DOHH2 (cell line): ENCODE results near the gene GALNT2.

Source experiments
- H3F3A ChIP-seq: fragments of 200-600 bp; sonication (generic), shearing (Covaris generic); 2 replicates; pipeline ENCODE4 v1.6.0; 2016; ENCODE audit warnings: antibody characterized with exemption, mild to moderate bottlenecking; ENCODE audit not compliant: control insufficient read depth, insufficient read depth
- H3K27ac ChIP-seq: fragments of 200-600 bp; sonication (generic); 2 replicates; pipeline ENCODE4 v1.5.1; 2014; ENCODE audit warnings: low read depth, mild to moderate bottlenecking, low read length, moderate library complexity
- H3K27me3 ChIP-seq: fragments of 200-600 bp; sonication (generic); 2 replicates; pipeline ENCODE4 v1.6.1; 2014; ENCODE audit warnings: mild to moderate bottlenecking, low read length, mixed read lengths; ENCODE audit not compliant: control insufficient read depth
- H3K36me3 ChIP-seq: fragments of 200-600 bp; sonication (generic); 2 replicates; pipeline ENCODE4 v1.6.1; 2014; ENCODE audit warnings: mild to moderate bottlenecking, low read length, moderate library complexity, mixed read lengths; ENCODE audit not compliant: control insufficient read depth
- H3K4me1 ChIP-seq: fragments of 200-600 bp; sonication (generic); 2 replicates; pipeline ENCODE4 v1.6.1; 2014; ENCODE audit warnings: mild to moderate bottlenecking, low read length, mixed read lengths; ENCODE audit not compliant: control insufficient read depth
- H3K4me2 ChIP-seq: fragments of 200-600 bp; sonication (generic); 2 replicates; pipeline ENCODE4 v1.6.0; 2014; ENCODE audit warnings: mild to moderate bottlenecking, low read length, moderate library complexity
- H3K4me3 ChIP-seq: fragments of 200-600 bp; sonication (generic); 2 replicates; pipeline ENCODE4 v1.5.1; 2014; ENCODE audit warnings: mild to moderate bottlenecking, low read length, mixed read lengths
- H3K79me2 ChIP-seq: fragments of 200-600 bp; sonication (generic); 2 replicates; pipeline ENCODE4 v1.6.1; 2014; ENCODE audit warnings: mild to moderate bottlenecking, low read length, mixed read lengths; ENCODE audit not compliant: control insufficient read depth
- H3K9me2 ChIP-seq: fragments of 200-600 bp; sonication (generic); replicated peaks from 2 replicates; pipeline ENCODE4 v1.6.1; 2014; ENCODE audit warnings: mild to moderate bottlenecking, low read length, mixed read lengths; ENCODE audit not compliant: control insufficient read depth
- H3K9me3 ChIP-seq: fragments of 200-600 bp; sonication (generic); 2 replicates; pipeline ENCODE4 v1.6.1; 2014; ENCODE audit warnings: antibody characterized with exemption, low read length, mixed read lengths; ENCODE audit not compliant: control insufficient read depth, insufficient read depth
- H4K20me1 ChIP-seq: fragments of 200-600 bp; sonication (generic); 2 replicates; pipeline ENCODE4 v1.6.0; 2014; ENCODE audit warnings: low read depth, mild to moderate bottlenecking, antibody characterized with exemption, low read length, moderate library complexity; ENCODE audit not compliant: control insufficient read depth, insufficient read depth
- EZH2phosphoT487 ChIP-seq: fragments of 200-600 bp; sonication (generic); IDR thresholded peaks from 2 replicates; pipeline ENCODE4 v1.6.1; 2017; ENCODE audit warnings: borderline replicate concordance, mild to moderate bottlenecking, antibody characterized with exemption, low read length, moderate library complexity, mixed read lengths
- TF ChIP-seq, protein P1 (sequence below): fragments of 200-600 bp; sonication (generic); IDR thresholded peaks from one replicate; pipeline ENCODE4 v1.5.1; 2014; ENCODE audit warnings: antibody characterized with exemption, mild to moderate bottlenecking, low read depth, low read length; ENCODE audit not compliant: poor library complexity, severe bottlenecking

GALNT2 gene

DNA sequence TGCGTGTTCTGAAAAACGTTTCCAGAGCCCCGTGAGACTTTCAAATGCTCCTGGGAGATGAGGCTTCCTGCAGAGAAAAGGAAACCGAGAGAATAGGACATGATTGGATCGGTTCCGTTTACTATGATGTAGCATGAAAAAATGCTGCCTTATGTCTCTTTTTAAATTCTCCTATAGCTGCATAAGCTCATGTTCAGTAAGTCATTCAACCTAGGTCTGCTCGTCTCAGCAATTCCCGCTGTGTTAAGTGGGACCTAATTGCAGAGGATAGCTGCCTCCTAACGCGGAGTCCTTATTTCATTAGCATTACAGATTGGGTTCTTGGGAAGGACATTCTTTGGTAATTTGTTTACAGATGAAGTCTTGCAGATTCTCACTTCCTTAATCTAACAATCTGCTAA, 165.3 kb downstream of the GALNT2 start:
- no peak overlapping the region for H3K4me2 ChIP-seq
- peaks cover 4% of the 10 kb centered on the region; the same call in 1 of the 2 replicates for H3K4me1 ChIP-seq

DNA sequence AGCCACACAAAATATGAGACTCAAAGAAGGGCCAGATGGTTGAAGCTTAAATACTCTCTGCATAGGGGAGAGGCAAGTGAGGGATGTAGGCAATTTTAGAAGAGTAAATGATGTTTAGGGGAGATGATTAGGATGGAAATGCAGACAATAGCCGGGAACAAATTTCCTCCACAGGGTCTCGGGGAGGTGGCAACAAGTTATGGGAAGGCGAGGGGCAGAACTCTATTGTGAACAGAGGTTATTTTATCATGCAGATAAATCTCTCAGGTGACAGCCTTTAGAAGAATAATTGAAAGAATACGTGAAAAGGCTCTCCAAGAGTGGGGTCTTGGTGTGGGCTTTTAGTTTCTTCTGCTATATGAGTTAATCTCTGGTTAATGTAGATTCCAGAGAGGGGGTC, 166.7 kb downstream of the GALNT2 start:
- no peak overlapping the region for H3K27ac ChIP-seq
- no peaks in the 10 kb centered on the region for H3K9me2 ChIP-seq
- H3K4me3 ChIP-seq: no peak overlapping the region
- H3K36me3 ChIP-seq: peaks cover 8% of the 10 kb centered on the region
- no peaks in the 10 kb centered on the region for H3F3A ChIP-seq
- no peaks in the 10 kb centered on the region for H3K79me2 ChIP-seq
- H3K4me1 ChIP-seq: no peaks in the 10 kb centered on the region
- H3K9me3 ChIP-seq: no peaks in the 10 kb centered on the region
- H3K4me2 ChIP-seq: no peak overlapping the region
- H4K20me1 ChIP-seq: no peaks in the 10 kb centered on the region
- H3K27me3 ChIP-seq: no peaks in the 10 kb centered on the region
- no peak for TF ChIP-seq EZH2phosphoT487
- TF ChIP-seq, protein P1, sequence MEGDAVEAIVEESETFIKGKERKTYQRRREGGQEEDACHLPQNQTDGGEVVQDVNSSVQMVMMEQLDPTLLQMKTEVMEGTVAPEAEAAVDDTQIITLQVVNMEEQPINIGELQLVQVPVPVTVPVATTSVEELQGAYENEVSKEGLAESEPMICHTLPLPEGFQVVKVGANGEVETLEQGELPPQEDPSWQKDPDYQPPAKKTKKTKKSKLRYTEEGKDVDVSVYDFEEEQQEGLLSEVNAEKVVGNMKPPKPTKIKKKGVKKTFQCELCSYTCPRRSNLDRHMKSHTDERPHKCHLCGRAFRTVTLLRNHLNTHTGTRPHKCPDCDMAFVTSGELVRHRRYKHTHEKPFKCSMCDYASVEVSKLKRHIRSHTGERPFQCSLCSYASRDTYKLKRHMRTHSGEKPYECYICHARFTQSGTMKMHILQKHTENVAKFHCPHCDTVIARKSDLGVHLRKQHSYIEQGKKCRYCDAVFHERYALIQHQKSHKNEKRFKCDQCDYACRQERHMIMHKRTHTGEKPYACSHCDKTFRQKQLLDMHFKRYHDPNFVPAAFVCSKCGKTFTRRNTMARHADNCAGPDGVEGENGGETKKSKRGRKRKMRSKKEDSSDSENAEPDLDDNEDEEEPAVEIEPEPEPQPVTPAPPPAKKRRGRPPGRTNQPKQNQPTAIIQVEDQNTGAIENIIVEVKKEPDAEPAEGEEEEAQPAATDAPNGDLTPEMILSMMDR: no peak

More for the DNA sequence above, 165.3 kb downstream of the GALNT2 start:
- no peak for TF ChIP-seq EZH2phosphoT487
- TF ChIP-seq, protein P1: no peak
- Histone ChIP-seq H3K27ac (no peak overlapping the region), H3K79me2 (no peaks in the 10 kb centered on the region), H3K9me3 (no peaks in the 10 kb centered on the region), H3K27me3 (no peaks in the 10 kb centered on the region), H3K4me3 (no peak overlapping the region), H3F3A (no peaks in the 10 kb centered on the region), H3K36me3 (peaks cover 6% of the 10 kb centered on the region), H4K20me1 (no peaks in the 10 kb centered on the region), H3K9me2 (no peaks in the 10 kb centered on the region)

DNA sequence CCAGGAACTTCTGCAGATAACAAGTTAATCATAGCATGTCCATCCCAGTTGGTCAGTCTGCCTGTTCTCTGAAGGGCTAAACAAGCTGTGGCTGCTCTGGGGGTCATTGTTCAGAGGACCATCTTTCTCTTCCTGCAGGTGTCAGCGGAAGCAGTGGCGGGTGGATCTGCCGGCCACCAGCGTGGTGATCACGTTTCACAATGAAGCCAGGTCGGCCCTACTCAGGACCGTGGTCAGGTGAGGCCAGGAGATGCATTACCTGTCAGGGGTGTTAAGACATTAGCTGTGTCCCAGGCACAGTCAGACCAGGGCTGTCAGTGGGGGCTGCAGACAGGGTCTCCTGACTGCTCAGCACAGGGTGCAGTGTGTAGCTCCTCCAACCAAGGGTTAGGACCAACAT, 168.8 kb downstream of the GALNT2 start:
- Histone ChIP-seq H3K9me3 (no peaks in the 10 kb centered on the region), H3K27me3 (no peaks in the 10 kb centered on the region), H3K4me2 (no peak overlapping the region), H3K4me1 (peaks cover 4% of the 10 kb centered on the region), H3K36me3 (peaks cover 8% of the 10 kb centered on the region), H3K79me2 (no peaks in the 10 kb centered on the region), H3K27ac (no peak overlapping the region), H3F3A (no peaks in the 10 kb centered on the region), H3K9me2 (no peaks in the 10 kb centered on the region), H4K20me1 (no peaks in the 10 kb centered on the region), H3K4me3 (no peak overlapping the region)
- TF ChIP-seq, protein P1: no peak
- no peak for TF ChIP-seq EZH2phosphoT487
